ENCODE measurements around the gene P2RX6. TPM values are rescaled to one million over a fixed set of nuclear protein-coding genes. Genes with fewer than 3 reads are reported as not detected.
A peak's percentile ranks its signal among the peaks of the same experiment; 100 is the strongest.

P2RX6 gene
- total RNA-seq, 1 experiment from 2014 or later, result 6.9 TPM

GRCh38 chr22:20979243-20979809 is 35.6 kb upstream of the P2RX6 start:
- DNase-seq (ENCODE audit: extremely low read depth, low read depth), result no peak

- no peak for DNase-seq (ENCODE audit: extremely low read depth, low read depth)
These were observed 35.0 kb upstream of the P2RX6 start for GRCh38 chr22:20979940-20980453.

- DNase-seq (ENCODE audit: extremely low read depth, low read depth), result no peak
These were observed 34.4 kb upstream of the P2RX6 start for GRCh38 chr22:20980523-20980922.

- no peak for DNase-seq (ENCODE audit: extremely low read depth, low read depth)
These were observed 33.8 kb upstream of the P2RX6 start for GRCh38 chr22:20980938-20981722.

- DNase-seq (ENCODE audit: extremely low read depth, low read depth), result peak; percentile 65
These were observed 33.0 kb upstream of the P2RX6 start, which contains the start of gene LZTR1 for GRCh38 chr22:20981787-20982562. Gene LZTR1 (plus strand): TSS chr22:20982297. CDS start chr22:20982372, 75 bp downstream.

GRCh38 chr22:20982563-20982882 is 32.4 kb upstream of the P2RX6 start:
- no peak for DNase-seq (ENCODE audit: extremely low read depth, low read depth)

- no peak for DNase-seq (ENCODE audit: extremely low read depth, low read depth)
These were observed 31.7 kb upstream of the P2RX6 start for GRCh38 chr22:20983081-20983771.

GRCh38 chr22:20985720-20986119 is 29.2 kb upstream of the P2RX6 start:
- DNase-seq (ENCODE audit: extremely low read depth, low read depth), result no peak

GRCh38 chr22:20986365-20986764 is 28.6 kb upstream of the P2RX6 start:
- DNase-seq (ENCODE audit: extremely low read depth, low read depth), result no peak

GRCh38 chr22:20987375-20987774 is 27.6 kb upstream of the P2RX6 start:
- no peak for DNase-seq (ENCODE audit: extremely low read depth, low read depth)

GRCh38 chr22:20988573-20989322 is 26.2 kb upstream of the P2RX6 start:
- DNase-seq (ENCODE audit: extremely low read depth, low read depth), result no peak

GRCh38 chr22:20989323-20990138 is 25.4 kb upstream of the P2RX6 start:
- DNase-seq (ENCODE audit: extremely low read depth, low read depth), result no peak

GRCh38 chr22:20990184-20991180 is 24.5 kb upstream of the P2RX6 start:
- DNase-seq (ENCODE audit: extremely low read depth, low read depth), result no peak

GRCh38 chr22:20991252-20992055 is 23.5 kb upstream of the P2RX6 start:
- no peak for DNase-seq (ENCODE audit: extremely low read depth, low read depth)

GRCh38 chr22:20992056-20992442 is 22.9 kb upstream of the P2RX6 start:
- DNase-seq (ENCODE audit: extremely low read depth, low read depth), result no peak

GRCh38 chr22:20992456-20993303 is 22.3 kb upstream of the P2RX6 start:
- DNase-seq (ENCODE audit: extremely low read depth, low read depth), result no peak

Data from NCI-H460 (cell line).